SK-N-SH (cell line): Measurements from ENCODE around the gene POLR3C. TPM values are rescaled to one million over a fixed set of nuclear protein-coding genes. Genes with fewer than 3 reads are reported as not detected.

ENCODE experiments used
- CTCF ChIA-PET: fragments of 300-600, 350-600 bp; formaldehyde crosslinking; extraction: SDS; loops from one replicate; lab custom pipeline; 2021; lab: Yijun Ruan, JAX
- POLR2A ChIA-PET: fragments of 350-600 bp; sonication (Branson Sonifier 250); formaldehyde crosslinking; extraction: SDS; loops from one replicate; lab custom pipeline; 2020; ENCODE audit warnings: antibody characterized with exemption, inconsistent platforms; lab: Yijun Ruan, JAX
- DNase-seq: peaks from one replicate; pipeline ENCODE4 v3.0.0; 2012
- H2AFZ ChIP-seq: fragments of 200-600 bp; sonication (generic); 2 replicates; pipeline ENCODE4 v1.8.1; 2016; ENCODE audit warnings: antibody characterized with exemption, mild to moderate bottlenecking, low read depth
- H3F3A ChIP-seq: fragments of 200-600 bp; sonication (generic); replicated peaks from 2 replicates; pipeline ENCODE3; 2016; ENCODE audit warnings: antibody characterized with exemption, mild to moderate bottlenecking; ENCODE audit not compliant: insufficient read depth
- H3K27ac ChIP-seq, 2 experiments: fragments of 200-500 bp in 1 of 2; fragments of 200-600 bp in 1 of 2; sonication (Bioruptor generic) in 1 of 2; sonication (generic), shearing (Covaris generic) in 1 of 2; 2 replicates each; pipeline versions ENCODE4 v1.5.1 to v1.6.1; 2014 to 2016; ENCODE audit warnings: low read depth in 2 of 2, inconsistent platforms in 1 of 2, low read length in 1 of 2, mild to moderate bottlenecking in 1 of 2, mixed read lengths in 1 of 2
- H3K27me3 ChIP-seq: fragments of 200-600 bp; sonication (generic), shearing (Covaris generic); 2 replicates; pipeline ENCODE4 v1.6.1; 2016; ENCODE audit warnings: mixed run types; ENCODE audit not compliant: insufficient read depth
- H3K36me3 ChIP-seq, 2 experiments: fragments of 200-500 bp in 1 of 2; fragments of 200-600 bp in 1 of 2; sonication (Bioruptor generic) in 1 of 2; sonication (generic) in 1 of 2; replicated peaks in 1 of 2; 2 replicates each; pipeline versions ENCODE3 to v1.5.1; 2014 to 2016; ENCODE audit warnings: low read length in 1 of 2, mild to moderate bottlenecking in 1 of 2; ENCODE audit not compliant: insufficient read depth in 2 of 2, control insufficient read depth in 1 of 2
- H3K4me1 ChIP-seq, 2 experiments: fragments of 200-500 bp in 1 of 2; fragments of 200-600 bp in 1 of 2; sonication (Bioruptor generic) in 1 of 2; sonication (generic), shearing (Covaris generic) in 1 of 2; 2 replicates each; pipeline versions ENCODE4 v1.5.1 to v1.6.1; 2014 to 2016; ENCODE audit warnings: low read depth in 1 of 2, low read length in 1 of 2, mixed run types in 1 of 2; ENCODE audit not compliant: insufficient read depth in 2 of 2, control insufficient read depth in 1 of 2
- H3K4me2 ChIP-seq: fragments of 200-600 bp; sonication (generic), shearing (Covaris generic); 2 replicates; pipeline ENCODE4 v1.6.1; 2017; ENCODE audit warnings: mixed run types
- H3K4me3 ChIP-seq, 2 experiments: fragments of 200-500 bp in 1 of 2; fragments of 200-600 bp in 1 of 2; sonication (Bioruptor generic) in 1 of 2; sonication (generic), shearing (Covaris generic) in 1 of 2; 2 replicates each; pipeline versions ENCODE4 v1.5.1 to v1.8.1; 2014 to 2016; ENCODE audit warnings: low read depth in 2 of 2, inconsistent platforms in 1 of 2, low read length in 1 of 2, mild to moderate bottlenecking in 1 of 2, mixed read lengths in 1 of 2, moderate library complexity in 1 of 2
- H3K79me2 ChIP-seq: fragments of 200-600 bp; sonication (generic); 2 replicates; pipeline ENCODE4 v1.8.1; 2017; ENCODE audit warnings: mild to moderate bottlenecking; ENCODE audit not compliant: insufficient read depth
- H3K9ac ChIP-seq: fragments of 200-600 bp; sonication (generic); 2 replicates; pipeline ENCODE4 v1.6.1; 2017; ENCODE audit warnings: mixed run types
- H3K9me2 ChIP-seq: fragments of 200-600 bp; sonication (generic); 2 replicates; pipeline ENCODE4 v1.6.1; 2017; ENCODE audit warnings: mixed run types
- H3K9me3 ChIP-seq: fragments of 200-600 bp; sonication (generic); 2 replicates; pipeline ENCODE4 v1.6.1; 2017; ENCODE audit warnings: mixed run types, mild to moderate bottlenecking, moderate library complexity
- H4K20me1 ChIP-seq: fragments of 200-600 bp; sonication (generic); 2 replicates; pipeline ENCODE4 v1.6.1; 2017; ENCODE audit warnings: mild to moderate bottlenecking, mixed run types; ENCODE audit not compliant: insufficient read depth
- CHD2 ChIP-seq: fragments of 150-350 bp; IDR thresholded peaks from 2 replicates; pipeline ENCODE4 v1.6.1; 2018; ENCODE audit warnings: low read length; ENCODE audit not compliant: partially characterized antibody
- ELF1 ChIP-seq: IDR thresholded peaks from 2 replicates; pipeline ENCODE4 v1.4.0; 2012
- FOSL2 ChIP-seq: IDR thresholded peaks from 2 replicates; pipeline ENCODE4 v1.4.0; 2012; ENCODE audit warnings: low read depth, mild to moderate bottlenecking, moderate library complexity, borderline replicate concordance
- FOXM1 ChIP-seq: IDR thresholded peaks from 2 replicates; pipeline ENCODE4 v1.4.0; 2012; ENCODE audit warnings: low read depth, mild to moderate bottlenecking
- GABPA ChIP-seq: IDR thresholded peaks from 2 replicates; pipeline ENCODE4 v1.4.0; 2012; ENCODE audit warnings: low read depth, mild to moderate bottlenecking
- GATA2 ChIP-seq: sonication (generic); formaldehyde crosslinking; IDR thresholded peaks from 2 replicates; pipeline ENCODE4 v1.5.0; 2020; ENCODE audit warnings: mild to moderate bottlenecking, missing genetic modification reagents
- IRF3 ChIP-seq: fragments of 150-350 bp; IDR thresholded peaks from 2 replicates; pipeline ENCODE4 v1.6.1; 2016; ENCODE audit warnings: mild to moderate bottlenecking, low read depth, low read length
- MAX ChIP-seq: IDR thresholded peaks from 2 replicates; pipeline ENCODE4 v1.4.0; 2012; ENCODE audit warnings: low read depth
- MEF2A ChIP-seq: IDR thresholded peaks from 2 replicates; pipeline ENCODE4 v1.4.0; 2012; ENCODE audit warnings: low read depth, borderline replicate concordance
- NFIC ChIP-seq: IDR thresholded peaks from 2 replicates; pipeline ENCODE4 v1.4.0; 2012; ENCODE audit warnings: borderline replicate concordance
- NRF1 ChIP-seq: IDR thresholded peaks from 2 replicates; pipeline ENCODE4 v1.6.1; 2012; ENCODE audit warnings: low read depth, mild to moderate bottlenecking, low read length
- PBX3 ChIP-seq: IDR thresholded peaks from 2 replicates; pipeline ENCODE4; 2012
- RXRA ChIP-seq: IDR thresholded peaks from 2 replicates; pipeline ENCODE4 v1.4.0; 2012; ENCODE audit warnings: low read depth, mild to moderate bottlenecking, borderline replicate concordance
- SIN3A ChIP-seq: IDR thresholded peaks from 2 replicates; pipeline ENCODE4 v1.6.1; 2012; ENCODE audit warnings: low read depth, mild to moderate bottlenecking, low read length, moderate library complexity, borderline replicate concordance
- USF1 ChIP-seq: IDR thresholded peaks from 2 replicates; pipeline ENCODE4 v1.4.0; 2012; ENCODE audit warnings: low read depth, borderline replicate concordance
- YY1 ChIP-seq: IDR thresholded peaks from 2 replicates; pipeline ENCODE4 v1.4.0; 2012; ENCODE audit warnings: low read depth, mild to moderate bottlenecking
- ZBTB33 ChIP-seq: IDR thresholded peaks from 2 replicates; pipeline ENCODE4 v1.4.0; 2012; ENCODE audit warnings: low read depth, borderline replicate concordance
- WGBS: methylation state at CpG from one replicate; pipeline ENCODE4 v1.1.6; 2017; ENCODE audit warnings: low lambda C conversion rate; 5-methylcytosine and 5-hydroxymethylcytosine counted together
- polyA plus RNA-seq, 3 experiments: library from polyadenylated mRNA; depleted of rRNA; stranded (reverse); fragments of >200 nt; gene quantifications; 2 replicates each; pipeline ENCODE4 v1.2.3, GENCODE V29; 2012

Gene POLR3C
- polyA plus RNA-seq, 1 of the 3 experiments (the other 2 are of a cell fraction) = 34.1 TPM

GRCh38 chr1:145892486-145893087, 68.6 kb downstream of the POLR3C start:
- Histone ChIP-seq H3K79me2 (no peaks in the 10 kb centered on the region), H3K9me3 (no peaks in the 10 kb centered on the region), H3K9ac (peak overlapping the region; percentile 71), H3K27ac (peak overlapping the region; percentile 94 to 98), H4K20me1 (no peaks in the 10 kb centered on the region), H2AFZ (no peak overlapping the region; the same call in 1 of the 2 replicates), H3K9me2 (no peaks in the 10 kb centered on the region), H3K36me3 (no peaks in the 10 kb centered on the region), H3K27me3 (no peaks in the 10 kb centered on the region), H3F3A (peaks cover 20% of the 10 kb centered on the region), H3K4me3 (peak overlapping the region; percentile 15 to 42; a peak in 3 of 4 replicates), H3K4me1 (peaks cover 21 to 28% of the 10 kb centered on the region in 2 experiments), H3K4me2 (peak overlapping the region; percentile 79)
- 47% methylated on average over 3 of the region's 3 CpGs for WGBS
- TF ChIP-seq NFIC (peak; percentile 72), ZBTB33 (no peak)
- ChIA-PET CTCF (interaction anchor here (0.7 to 11.0 kb wide), 43 partner anchors 8 to 289 kb away, joined by 3 to 281 read pairs (median 8); partner anchors contain the start of genes ANKRD34A, HJV, ITGA10 and NUDT17), POLR2A (interaction anchor here (1.3 to 1.7 kb wide), 2 partner anchors 34 to 35 kb away, joined by 4 to 7 read pairs; partner anchors contain the start of genes PIAS3 and RBM8A)
- DNase-seq = no peak

GRCh38 chr1:145893306-145894055, 69.5 kb downstream of the POLR3C start:
- WGBS = 97% methylated on average over 7 of the region's 7 CpGs
- H3K4me2 ChIP-seq = peak overlapping the region; percentile 79
- POLR2A ChIA-PET = interaction anchor here (1.7 kb wide), 1 partner anchor 34 kb away, joined by 7 read pairs; the partner anchor contains the start of gene RBM8A
- TF ChIP-seq MEF2A (no peak), GABPA (no peak), RXRA (no peak), YY1 (no peak), FOSL2 (no peak), GATA2 (CRISPR knock-in tag) (no peak), NRF1 (no peak), ELF1 (no peak), ZBTB33 (no peak), FOXM1 (no peak), SIN3A (no peak), PBX3 (no peak), USF1 (no peak), IRF3 (no peak), MAX (no peak), CHD2 (no peak)

More at GRCh38 chr1:145893306-145894055, 69.5 kb downstream of the POLR3C start:
- Histone ChIP-seq H3F3A (peaks cover 20% of the 10 kb centered on the region), H3K27me3 (no peaks in the 10 kb centered on the region), H3K4me1 (peaks cover 21 to 28% of the 10 kb centered on the region in 2 experiments), H3K79me2 (no peaks in the 10 kb centered on the region), H3K9me2 (no peaks in the 10 kb centered on the region), H3K4me3 (peak overlapping the region in 1 of 2 experiments; percentile 42; a peak in 1 of 4 replicates), H4K20me1 (no peaks in the 10 kb centered on the region), H3K9me3 (no peaks in the 10 kb centered on the region), H3K27ac (peak overlapping the region; percentile 94 to 98; a peak in 3 of 4 replicates), H2AFZ (no peak overlapping the region), H3K36me3 (no peaks in the 10 kb centered on the region), H3K9ac (no peak overlapping the region)
- CTCF ChIA-PET = interaction anchor here (1.8 to 11.0 kb wide), 12 partner anchors 12 to 145 kb away, joined by 6 to 281 read pairs (median 21); partner anchors contain the start of genes ITGA10, NUDT17 and PEX11B
- no peak for DNase-seq
